ENCODE data around the gene RBM41. TPM values are rescaled to one million over a fixed set of nuclear protein-coding genes. Genes with fewer than 3 reads are reported as not detected.
"Not testable (repeated sequence)": the region's sequence is repeated elsewhere in the genome, so short reads cannot be mapped to it uniquely, and the experiment has no call there.

The RBM41 gene
- 15.5 TPM for total RNA-seq
- long read RNA-seq, partial matches to known transcripts, result 4 of 13 reads
- long read RNA-seq, other reads (novel, unspliced or antisense), result 8 of 13 reads

DNA sequence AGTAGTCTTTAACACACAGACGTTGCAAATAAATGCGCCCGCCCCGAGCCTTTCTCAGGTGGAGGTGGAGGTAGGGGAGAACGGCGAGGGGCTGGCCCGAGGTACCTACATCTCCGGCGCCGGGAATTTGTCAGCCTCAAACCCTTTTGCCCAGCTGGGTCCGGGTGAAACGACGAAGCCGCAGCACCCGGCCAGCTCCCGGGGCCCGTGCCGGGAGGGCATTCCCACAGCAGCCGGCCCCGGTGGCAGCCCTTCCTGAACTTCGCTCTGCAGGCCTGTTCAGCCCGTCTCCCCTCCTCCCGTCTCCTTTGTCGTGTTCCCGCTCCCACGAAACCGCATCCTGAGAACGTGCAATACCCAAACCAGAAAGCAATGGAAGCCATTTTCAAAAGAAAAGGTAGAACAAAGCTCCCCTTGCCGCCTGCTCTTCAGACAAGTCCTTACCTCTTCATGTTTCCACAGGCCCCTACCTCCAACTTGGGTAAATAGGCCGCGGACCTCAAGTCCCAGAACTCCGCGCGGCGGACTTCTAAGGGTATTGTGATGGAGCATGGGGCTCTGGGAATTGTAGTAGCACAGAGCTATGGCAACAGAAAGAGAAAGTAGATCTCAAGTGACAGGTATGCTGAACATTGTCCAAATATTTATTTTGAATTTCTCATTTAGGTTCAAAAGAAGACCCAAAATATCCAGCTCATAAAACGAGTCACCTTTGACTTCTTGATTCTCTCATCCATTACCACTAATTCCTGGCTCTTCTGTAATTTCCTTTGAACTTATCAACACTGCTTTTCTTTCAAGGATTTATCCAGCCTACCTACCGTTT, at the start of gene RBM41:
TSS of gene RBM41 (minus strand) at position 501 of the 826 bp plus-strand sequence. CDS start at position 452, 49 bp downstream.
- DNase-seq (ENCODE audit: low spot score), result peak; percentile 84
- intact Hi-C loops (cut with DNase I), result no loop called here

DNA sequence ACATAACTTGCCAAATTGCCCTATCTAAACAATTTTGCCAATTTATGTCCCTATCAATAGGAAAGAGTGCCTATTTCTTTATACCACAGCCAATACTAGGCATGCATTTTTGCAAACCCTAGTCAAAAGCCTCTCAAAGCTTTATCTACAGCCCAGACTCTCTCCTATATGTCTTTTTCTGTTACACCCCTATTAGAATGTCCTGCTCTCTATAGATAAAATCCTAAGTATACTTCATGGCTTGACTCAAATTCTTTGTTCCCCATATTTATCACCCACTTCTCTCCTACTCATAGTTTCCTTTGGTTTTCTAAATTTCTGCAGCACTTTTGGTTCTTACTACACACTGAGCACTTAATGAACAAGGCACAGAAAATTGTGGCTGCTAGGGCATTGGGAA, 49.6 kb upstream of the RBM41 start:
- DNase-seq (ENCODE audit: low spot score), result no peak
- intact Hi-C loops (cut with DNase I), result no loop called here

DNA sequence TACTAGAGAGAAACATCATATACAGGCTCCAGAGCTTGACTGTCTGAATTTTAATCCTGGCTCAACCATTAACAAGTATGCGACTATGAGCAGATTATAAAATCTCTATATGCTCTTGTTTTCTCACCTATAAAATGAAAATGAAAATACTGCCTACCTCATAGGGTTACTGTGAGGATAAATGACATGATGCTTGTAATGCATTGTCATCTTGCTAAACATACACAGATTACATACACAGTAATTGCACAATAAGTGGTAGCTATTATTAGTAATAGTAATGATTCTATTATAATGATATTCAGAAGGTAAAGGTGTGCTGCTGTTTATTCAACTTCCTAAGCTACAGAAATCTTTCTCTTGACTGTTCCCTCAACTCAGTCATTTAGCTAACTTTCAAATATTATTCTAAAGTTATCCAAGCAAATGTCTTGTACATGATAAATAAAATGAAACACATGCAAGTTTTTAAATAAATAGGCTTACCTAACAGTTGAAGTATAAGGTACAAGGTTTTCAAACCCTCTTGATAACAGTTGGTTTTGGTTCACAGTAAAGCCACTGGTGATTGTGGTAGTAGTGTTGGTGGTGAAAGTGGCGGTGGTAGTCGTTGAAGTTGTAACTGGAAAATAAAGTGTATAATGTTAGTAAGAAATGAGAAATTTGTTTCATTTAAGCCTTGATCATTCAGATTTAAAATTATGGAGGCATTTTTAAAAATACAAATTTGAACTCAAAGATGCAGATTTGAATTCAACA, 48.7 kb upstream of the RBM41 start:
- intact Hi-C loops (cut with DNase I), result no loop called here
- DNase-seq (ENCODE audit: low spot score), result no peak

DNA sequence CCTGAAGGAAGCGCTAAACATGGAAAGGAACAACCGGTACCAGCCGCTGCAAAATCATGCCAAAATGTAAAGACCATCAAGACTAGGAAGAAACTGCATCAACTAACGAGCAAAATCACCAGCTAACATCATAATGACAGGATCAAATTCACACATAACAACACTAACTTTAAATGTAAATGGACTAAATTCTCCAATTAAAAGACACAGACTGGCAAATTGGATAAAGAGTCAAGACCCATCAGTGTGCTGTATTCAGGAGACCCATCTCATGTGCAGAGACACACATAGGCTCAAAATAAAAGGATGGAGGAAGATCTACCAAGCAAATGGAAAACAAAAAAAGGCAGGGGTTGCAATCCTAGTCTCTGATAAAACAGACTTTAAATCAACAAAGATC, 39.0 kb upstream of the RBM41 start:
- DNase-seq (ENCODE audit: low spot score); intact Hi-C loops (cut with DNase I): not testable (repeated sequence)

DNA sequence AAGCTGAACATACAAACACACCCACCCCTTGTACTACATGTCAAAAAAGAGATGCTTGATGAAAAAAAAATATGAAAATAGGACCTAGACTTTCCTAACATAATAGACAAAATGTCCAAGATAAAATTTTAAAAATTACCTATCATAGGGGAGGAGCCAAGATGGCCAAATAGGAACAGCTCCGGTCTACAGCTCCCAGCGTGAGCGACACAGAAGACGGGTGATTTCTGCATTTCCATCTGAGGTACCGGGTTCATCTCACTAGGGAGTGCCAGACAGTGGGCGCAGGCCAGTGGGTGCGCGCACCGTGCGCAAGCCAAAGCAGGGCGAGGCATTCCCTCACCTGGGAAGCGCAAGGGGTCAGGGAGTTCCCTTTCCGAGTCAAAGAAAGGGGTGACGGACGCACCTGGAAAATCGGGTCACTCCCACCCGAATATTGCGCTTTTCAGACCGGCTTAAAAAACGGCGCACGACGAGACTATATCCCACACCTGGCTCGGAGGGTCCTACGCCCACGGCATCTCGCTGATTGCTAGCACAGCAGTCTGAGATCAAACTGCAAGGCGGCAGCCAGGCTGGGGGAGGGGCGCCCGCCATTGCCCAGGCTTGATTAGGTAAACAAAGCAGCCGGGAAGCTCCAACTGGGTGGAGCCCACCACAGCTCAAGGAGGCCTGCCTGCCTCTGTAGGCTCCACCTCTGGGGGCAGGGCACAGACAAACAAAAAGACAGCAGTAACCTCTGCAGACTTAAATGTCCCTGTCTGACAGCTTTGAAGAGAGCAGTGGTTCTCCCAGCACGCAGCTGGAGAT, 37.2 kb upstream of the RBM41 start:
- intact Hi-C loops (cut with DNase I); DNase-seq (ENCODE audit: low spot score): not testable (repeated sequence)

DNA sequence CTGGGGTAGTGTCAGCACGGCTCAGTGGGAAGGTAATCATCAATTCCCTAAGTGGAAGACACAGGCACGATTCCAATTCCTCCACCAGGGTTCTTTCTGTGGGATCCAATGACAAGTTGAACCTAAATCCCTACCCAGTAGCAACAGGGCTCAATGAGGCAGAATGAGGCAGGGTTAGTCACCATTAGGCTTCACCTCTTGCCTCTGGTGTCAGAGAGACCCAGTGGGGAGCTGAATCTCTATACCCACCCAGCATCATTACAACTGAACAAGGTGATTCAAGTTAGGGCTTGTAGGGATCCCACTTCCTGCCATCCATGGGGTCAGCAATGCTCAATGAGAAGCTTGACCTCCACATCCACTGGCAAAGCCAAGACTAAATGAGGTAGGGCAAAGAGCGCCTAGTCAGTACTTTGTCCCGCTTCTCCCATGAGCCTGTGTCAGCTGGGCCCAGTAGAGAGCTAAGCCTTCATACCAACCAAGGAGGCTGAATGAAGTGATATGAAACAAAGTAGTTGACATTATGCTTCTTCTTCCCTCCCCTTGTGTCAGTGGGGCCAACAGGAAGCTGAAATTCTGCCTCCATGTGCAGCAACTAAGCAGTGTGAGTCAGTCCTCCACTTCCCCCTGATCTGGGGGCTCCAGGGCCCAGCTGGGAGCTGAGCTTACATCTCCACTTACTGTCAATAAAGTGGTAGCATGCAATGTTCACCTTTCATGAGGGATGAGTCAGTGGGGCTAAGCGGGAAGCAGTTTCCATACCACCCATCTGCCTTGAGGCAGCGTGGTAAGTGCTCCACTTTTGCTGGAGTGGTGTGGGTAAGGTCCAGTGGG, 36.4 kb upstream of the RBM41 start:
- no peak for DNase-seq (ENCODE audit: low spot score)
- intact Hi-C loops (cut with DNase I), result no loop called here

DNA sequence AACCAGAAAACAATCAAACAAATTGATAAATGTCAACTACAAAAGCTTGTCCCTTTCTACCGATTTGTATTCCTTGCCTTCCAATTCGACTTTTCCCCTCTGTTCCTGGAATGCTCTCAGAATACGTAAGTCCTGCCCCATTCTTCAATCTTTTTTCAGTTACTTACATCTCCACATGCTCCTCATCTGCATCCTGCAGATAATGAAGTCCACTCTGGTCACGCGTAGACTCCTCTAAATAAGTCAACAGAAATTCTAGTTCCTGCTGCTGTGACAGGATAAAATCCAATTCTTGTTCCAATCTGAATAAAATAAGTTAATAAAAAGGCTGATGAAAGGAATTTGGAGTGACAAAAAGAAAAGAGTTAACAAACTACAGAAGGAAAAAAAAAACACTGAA, 34.4 kb upstream of the RBM41 start:
- intact Hi-C loops (cut with DNase I), result no loop called here

DNA sequence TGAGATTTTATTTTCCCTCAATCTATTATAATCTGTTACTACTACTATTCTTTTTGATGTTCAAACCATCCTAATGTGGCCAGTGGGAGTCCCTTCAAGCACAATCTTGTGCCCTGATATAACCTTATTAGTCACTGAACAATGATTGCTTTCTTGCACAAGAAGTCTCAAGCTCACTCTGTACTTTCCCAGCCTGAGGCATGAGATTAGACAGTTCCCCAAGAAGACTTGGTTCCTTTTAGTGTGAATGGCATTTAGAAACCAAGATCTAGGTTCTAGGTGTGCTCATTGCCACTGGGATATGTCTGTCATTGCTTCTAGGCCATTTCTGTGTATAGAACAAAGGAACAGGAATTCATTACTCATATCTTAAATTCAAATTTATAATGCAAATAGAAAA, 28.0 kb upstream of the RBM41 start:
- DNase-seq (ENCODE audit: low spot score), result no peak
- intact Hi-C loops (cut with DNase I), result no loop called here

More for the DNA sequence above, 34.4 kb upstream of the RBM41 start:
- DNase-seq (ENCODE audit: low spot score), result no peak

DNA sequence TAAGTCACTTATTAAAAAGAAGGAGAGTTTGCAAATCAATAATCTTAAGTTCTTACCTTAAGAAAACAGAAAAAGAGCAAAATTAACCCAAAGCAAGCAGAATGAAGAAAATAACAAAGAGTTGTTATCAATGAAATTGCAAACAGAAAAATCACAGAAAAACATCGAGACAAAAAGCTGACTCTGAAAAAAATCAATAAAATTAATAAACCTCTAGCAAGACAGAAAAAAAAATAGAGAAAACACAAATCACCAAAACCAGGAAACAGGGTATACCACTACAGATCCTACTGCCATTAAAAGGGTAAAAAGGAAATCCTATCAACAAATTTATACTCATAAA, 17.3 kb upstream of the RBM41 start:
- DNase-seq (ENCODE audit: low spot score), result no peak
- intact Hi-C loops (cut with DNase I), result no loop called here

DNA sequence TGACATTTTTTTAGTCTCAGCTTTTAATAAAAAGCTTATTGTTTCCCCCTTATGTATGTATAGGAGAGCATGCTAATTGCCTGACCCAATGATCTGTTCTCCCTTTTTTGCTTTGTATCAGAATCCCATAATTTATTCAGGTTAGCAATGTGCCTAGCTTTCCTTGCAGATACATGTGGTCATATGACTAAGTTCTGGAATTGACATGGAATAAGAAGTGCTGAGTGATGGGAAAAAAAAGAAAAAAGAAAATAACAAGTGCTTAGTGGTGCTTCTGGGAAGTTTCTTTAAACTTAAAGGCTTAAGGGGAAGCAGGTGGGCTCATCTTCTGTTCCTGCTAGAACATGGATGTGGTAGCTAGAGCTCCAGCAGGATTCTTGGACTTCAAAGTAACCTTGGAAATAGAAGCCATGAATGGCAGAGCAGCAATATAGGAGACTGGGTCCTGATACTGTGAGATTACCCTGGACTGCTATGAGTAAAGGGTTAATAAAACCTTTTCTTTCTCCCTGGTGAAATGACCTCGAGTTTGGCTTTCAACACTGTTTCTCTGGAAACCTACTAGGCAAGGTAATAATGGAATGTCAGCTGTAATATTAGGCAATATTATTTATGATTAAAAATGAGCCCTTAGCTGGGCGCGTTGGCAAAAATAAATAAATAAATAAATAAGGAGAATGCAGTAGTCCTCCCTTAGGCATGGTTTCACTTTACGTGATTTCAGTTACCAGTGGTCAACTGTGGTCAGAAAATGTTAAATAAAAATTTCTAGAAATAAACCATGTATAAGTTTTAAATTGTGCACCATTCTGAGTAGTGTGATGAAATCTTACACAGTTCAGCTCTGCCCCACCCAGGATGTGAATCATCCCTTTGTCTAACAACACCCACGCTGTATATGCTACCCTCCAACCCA, 16.7 kb upstream of the RBM41 start:
- DNase-seq (ENCODE audit: low spot score), result no peak
- intact Hi-C loops (cut with DNase I), result no loop called here

DNA sequence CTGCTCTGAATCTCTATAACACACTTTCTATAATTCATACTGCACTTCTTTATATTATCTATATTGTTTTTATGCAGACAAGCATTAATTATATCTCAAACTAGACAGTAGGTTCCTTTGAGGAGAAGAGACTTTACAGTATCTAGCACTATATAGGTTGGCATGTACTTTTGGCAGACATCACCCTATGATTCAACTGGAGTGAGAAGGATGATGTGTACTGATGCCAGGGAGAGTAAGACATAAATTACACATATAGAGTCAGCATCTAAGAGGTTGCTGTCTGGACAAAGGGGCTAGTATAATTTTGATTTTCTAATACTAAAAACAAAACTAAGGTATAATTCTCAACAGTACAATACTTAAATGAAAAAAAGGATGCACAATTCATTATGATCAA, 5.1 kb upstream of the RBM41 start:
- DNase-seq (ENCODE audit: low spot score), result no peak
- intact Hi-C loops (cut with DNase I), result no loop called here

DNA sequence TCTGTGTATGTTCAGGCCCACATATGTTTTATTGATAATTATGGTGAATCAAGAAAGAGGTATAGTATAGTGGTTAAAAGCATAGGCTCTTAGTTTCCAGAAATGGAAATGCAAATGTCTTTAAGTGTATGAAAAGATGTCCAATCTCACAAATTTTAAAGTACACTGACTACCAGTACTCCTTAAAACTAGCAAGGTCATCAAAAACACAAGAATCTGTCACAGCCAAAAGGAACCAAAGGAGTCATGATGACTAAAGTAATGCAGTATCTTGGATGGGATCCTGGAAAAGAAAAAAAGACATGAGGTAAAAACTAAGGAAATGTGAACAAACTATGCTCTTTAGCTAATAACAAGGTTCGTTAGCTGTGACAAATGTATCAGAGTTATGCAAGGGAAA, 661 bp upstream of the RBM41 start:
- intact Hi-C loops (cut with DNase I), result no loop called here
- DNase-seq (ENCODE audit: low spot score), result no peak

DNA sequence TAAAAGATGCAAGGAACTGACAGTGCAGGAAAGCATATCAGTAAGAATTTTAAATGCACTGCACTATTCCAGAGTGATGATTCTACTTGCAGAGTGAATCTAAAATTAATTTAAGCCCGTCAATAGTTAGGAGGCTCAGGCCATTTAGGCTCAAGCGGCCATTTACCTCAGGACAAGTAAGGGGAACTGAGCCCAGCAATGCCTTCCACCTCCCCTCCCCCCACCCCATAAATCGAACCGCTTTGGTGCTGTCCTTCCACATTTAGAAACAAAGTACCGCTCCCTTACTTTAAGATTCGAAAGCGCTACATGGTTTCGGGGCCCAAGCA, 665 bp downstream of the RBM41 start:
- intact Hi-C loops (cut with DNase I), result no loop called here
- DNase-seq (ENCODE audit: low spot score), result no peak

DNA sequence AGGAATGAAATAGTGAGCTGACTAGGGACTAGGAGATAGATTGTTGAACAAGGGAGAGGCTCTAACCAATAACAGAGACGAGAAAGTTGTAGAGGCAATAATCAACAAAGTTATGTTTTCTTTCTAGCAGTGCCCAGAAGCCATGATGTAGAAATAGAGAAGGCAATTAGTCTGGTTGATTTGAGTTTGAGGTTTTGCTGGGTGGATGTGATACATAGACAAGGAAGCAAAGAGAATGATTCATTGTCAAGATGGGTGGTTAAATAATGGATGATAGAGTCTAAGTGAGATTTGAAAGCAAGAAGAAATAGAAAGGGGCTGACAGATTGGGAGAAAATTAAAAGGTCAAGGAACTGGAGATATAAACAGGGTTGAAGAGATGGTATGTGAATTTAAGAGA, 11.2 kb downstream of the RBM41 start:
- DNase-seq (ENCODE audit: low spot score), result no peak
- intact Hi-C loops (cut with DNase I), result no loop called here

DNA sequence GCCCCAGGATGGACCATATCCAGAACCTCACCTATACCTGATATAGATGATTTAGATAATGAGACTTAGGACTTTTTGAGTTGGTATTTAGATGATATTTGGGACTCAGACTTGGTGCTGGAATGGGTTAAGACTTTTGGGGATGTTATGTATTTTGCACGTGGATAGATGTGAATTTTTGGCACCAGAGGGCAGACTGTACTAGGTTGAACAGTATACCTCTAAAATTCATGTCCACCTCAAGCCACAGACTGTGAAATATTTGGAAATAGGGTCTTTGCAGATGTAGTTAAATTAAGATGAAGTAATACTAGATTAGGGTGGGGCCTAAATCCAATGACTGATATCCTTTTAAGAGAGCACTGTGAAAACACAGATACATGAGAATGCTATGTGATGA, 15.6 kb downstream of the RBM41 start:
- DNase-seq (ENCODE audit: low spot score), result no peak
- intact Hi-C loops (cut with DNase I), result no loop called here

DNA sequence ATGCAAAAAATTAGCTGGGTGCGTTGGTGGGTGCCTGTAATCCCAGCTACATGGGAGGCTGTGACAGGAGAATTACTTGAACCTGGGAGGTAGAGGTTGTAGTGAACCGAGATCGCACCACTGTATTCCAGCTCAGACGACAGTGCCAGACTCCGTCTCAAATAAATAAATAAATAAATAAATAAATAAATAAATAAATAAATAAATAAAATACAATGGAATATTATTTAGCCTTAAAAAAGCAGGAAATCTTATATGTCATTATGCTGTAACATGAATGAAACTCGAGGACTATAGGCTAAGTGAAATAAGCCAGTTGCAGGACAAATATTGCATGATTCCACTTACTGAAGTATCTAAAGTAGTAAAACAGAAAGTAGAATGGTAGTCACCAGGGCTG, 42.5 kb downstream of the RBM41 start:
- intact Hi-C loops (cut with DNase I), result no loop called here

DNA sequence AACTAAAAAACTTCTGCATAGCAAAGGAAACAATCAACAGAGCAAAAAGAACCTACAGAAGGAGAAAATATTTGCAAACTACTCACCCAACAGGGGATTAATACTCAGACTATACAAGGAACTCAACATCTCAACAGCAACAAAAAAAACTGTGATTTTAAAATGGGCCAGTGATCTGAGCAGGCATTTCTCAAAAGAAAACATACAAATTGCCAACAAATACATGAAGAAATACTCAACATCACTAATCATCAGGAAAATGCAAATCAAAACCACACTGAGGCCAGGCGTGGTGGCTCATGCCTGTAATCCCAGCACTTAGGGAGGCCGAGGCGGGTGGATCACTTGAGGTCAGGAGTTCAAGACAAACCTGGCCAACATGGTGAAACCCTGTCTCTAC, 60.9 kb downstream of the RBM41 start:
- DNase-seq (ENCODE audit: low spot score); intact Hi-C loops (cut with DNase I): not testable (repeated sequence)

More for the DNA sequence above, 42.5 kb downstream of the RBM41 start:
- DNase-seq (ENCODE audit: low spot score), result no peak

DNA sequence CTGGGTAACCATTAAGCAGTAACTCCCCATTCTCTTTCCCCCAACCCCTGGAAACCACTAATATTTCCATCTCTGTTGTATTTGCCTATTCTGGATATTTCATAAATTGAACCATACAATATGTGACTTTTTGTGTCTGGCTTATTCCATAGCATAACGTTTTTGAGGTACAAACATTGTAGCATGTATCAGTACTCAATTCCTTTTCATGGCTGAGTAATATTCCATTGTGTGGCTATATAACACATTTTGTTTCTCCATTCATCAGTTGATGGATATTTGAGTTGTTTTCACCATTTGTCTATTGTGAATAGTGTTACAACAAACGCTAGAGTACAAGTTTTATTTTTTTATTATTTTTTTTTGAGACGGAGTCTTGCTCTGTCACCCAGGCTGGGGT, 63.6 kb downstream of the RBM41 start:
- DNase-seq (ENCODE audit: low spot score), result no peak
- intact Hi-C loops (cut with DNase I), result no loop called here

All from cardiac septum (tissue), 1 donor.